Activated naive CD4-positive, alpha-beta T cell treated with anti-CD3 and anti-CD28 coated beads for 36 hours (primary cell): Measurements from ENCODE around the gene SPACA6. TPM values are rescaled to one million over a fixed set of nuclear protein-coding genes. Genes with fewer than 3 reads are reported as not detected.

Experiments
- CTCF ChIA-PET: fragments of 350-600 bp; sonication (Branson Sonifier 250); formaldehyde crosslinking; loops from one replicate; lab custom pipeline; 2021; ENCODE audit warnings: antibody characterized with exemption; lab: Charles Lee
- DNase-seq: peaks from one replicate; pipeline ENCODE4 v3.0.0-alpha.2; 2020
- H3K27ac Mint-ChIP-seq: one replicate; pipeline ENCODE4 v1.8.0; 2021; ENCODE audit warnings: mild to moderate bottlenecking, mixed read lengths
- H3K27me3 Mint-ChIP-seq: one replicate; pipeline ENCODE4 v1.8.0; 2021; ENCODE audit warnings: low read depth, mixed read lengths
- H3K36me3 Mint-ChIP-seq: one replicate; pipeline ENCODE4 v1.8.0; 2021; ENCODE audit warnings: low read depth, mixed read lengths
- H3K4me1 Mint-ChIP-seq: one replicate; pipeline ENCODE4 v1.8.0; 2021; ENCODE audit warnings: low read depth, mixed read lengths
- H3K4me3 Mint-ChIP-seq: one replicate; pipeline ENCODE4 v1.8.0; 2021; ENCODE audit warnings: mild to moderate bottlenecking, moderate library complexity, mixed read lengths
- H3K9me3 Mint-ChIP-seq: one replicate; pipeline ENCODE4 v1.8.0; 2021; ENCODE audit warnings: mixed read lengths
- intact Hi-C: fragments of 100-400 bp; cut with micrococcal nuclease; formaldehyde crosslinking; loops from one replicate; pipeline ENCODE4 v1.15.1; 2023
- total RNA-seq, 2 experiments: library from RNA; stranded (reverse); gene quantifications; one replicate each; pipeline ENCODE4 v1.2.3, GENCODE V29; 2021

SPACA6 gene
- total RNA-seq, 2 experiments from 2014 or later: 5.8 to 6.6 TPM

GRCh38 chr19:51711702-51712101, 18.6 kb downstream of the SPACA6 start:
- CTCF ChIA-PET: no interaction called here
- DNase-seq: no peak
- Mint-ChIP-seq H3K27me3 (no peaks in the 10 kb centered on the region), H3K4me3 (no peak overlapping the region), H3K9me3 (no peaks in the 10 kb centered on the region), H3K36me3 (peaks cover 6% of the 10 kb centered on the region), H3K27ac (no peak overlapping the region), H3K4me1 (no peaks in the 10 kb centered on the region)
- intact Hi-C loops: no loop called here

GRCh38 chr19:51712461-51713081, 19.4 kb downstream of the SPACA6 start:
- H3K27ac Mint-ChIP-seq: no peak overlapping the region
- DNase-seq: no peak
- H3K4me3 Mint-ChIP-seq: no peak overlapping the region
- intact Hi-C loops: no loop called here
- H3K4me1 Mint-ChIP-seq: no peaks in the 10 kb centered on the region
- CTCF ChIA-PET: no interaction called here
- H3K36me3 Mint-ChIP-seq: no peaks in the 10 kb centered on the region
- no peaks in the 10 kb centered on the region for H3K9me3 Mint-ChIP-seq
- H3K27me3 Mint-ChIP-seq: no peaks in the 10 kb centered on the region

- no peak overlapping the region for H3K4me3 Mint-ChIP-seq
- intact Hi-C loops: no loop called here
- no peak for DNase-seq
- no peaks in the 10 kb centered on the region for H3K9me3 Mint-ChIP-seq
- CTCF ChIA-PET: no interaction called here
- no peaks in the 10 kb centered on the region for H3K36me3 Mint-ChIP-seq
- no peaks in the 10 kb centered on the region for H3K4me1 Mint-ChIP-seq
- H3K27me3 Mint-ChIP-seq: peaks cover 5% of the 10 kb centered on the region
- H3K27ac Mint-ChIP-seq: no peak overlapping the region
These were observed 20.5 kb downstream of the SPACA6 start for GRCh38 chr19:51713319-51714285.

GRCh38 chr19:51714848-51715247, 21.7 kb downstream of the SPACA6 start:
- Mint-ChIP-seq H3K9me3 (no peaks in the 10 kb centered on the region), H3K27ac (no peak overlapping the region), H3K4me3 (no peak overlapping the region), H3K27me3 (peaks cover 13% of the 10 kb centered on the region), H3K4me1 (no peaks in the 10 kb centered on the region), H3K36me3 (peaks cover 2% of the 10 kb centered on the region)
- intact Hi-C loops: no loop called here
- no peak for DNase-seq
- CTCF ChIA-PET: no interaction called here

- CTCF ChIA-PET: no interaction called here
- peaks cover 2% of the 10 kb centered on the region for H3K36me3 Mint-ChIP-seq
- peaks cover 2% of the 10 kb centered on the region for H3K4me1 Mint-ChIP-seq
- peaks cover 19% of the 10 kb centered on the region for H3K27me3 Mint-ChIP-seq
- intact Hi-C loops: no loop called here
- no peak overlapping the region for H3K27ac Mint-ChIP-seq
- no peak for DNase-seq
- H3K9me3 Mint-ChIP-seq: no peaks in the 10 kb centered on the region
- H3K4me3 Mint-ChIP-seq: no peak overlapping the region
These were observed 22.7 kb downstream of the SPACA6 start for GRCh38 chr19:51715850-51716249.

GRCh38 chr19:51716925-51717324, 23.8 kb downstream of the SPACA6 start:
- DNase-seq: no peak
- CTCF ChIA-PET: no interaction called here
- no peak overlapping the region for H3K4me3 Mint-ChIP-seq
- peaks cover 2% of the 10 kb centered on the region for H3K36me3 Mint-ChIP-seq
- H3K9me3 Mint-ChIP-seq: no peaks in the 10 kb centered on the region
- intact Hi-C loops: no loop called here
- H3K27ac Mint-ChIP-seq: no peak overlapping the region
- peaks cover 22% of the 10 kb centered on the region for H3K27me3 Mint-ChIP-seq
- peaks cover 2% of the 10 kb centered on the region for H3K4me1 Mint-ChIP-seq

- Mint-ChIP-seq H3K27me3 (peaks cover 33% of the 10 kb centered on the region), H3K9me3 (no peaks in the 10 kb centered on the region), H3K4me1 (peaks cover 2% of the 10 kb centered on the region), H3K27ac (no peak overlapping the region), H3K4me3 (no peak overlapping the region), H3K36me3 (peaks cover 2% of the 10 kb centered on the region)
- CTCF ChIA-PET: no interaction called here
- intact Hi-C loops: no loop called here
- no peak for DNase-seq
These were observed 26.3 kb downstream of the SPACA6 start for GRCh38 chr19:51719251-51719988.

- CTCF ChIA-PET: no interaction called here
- Mint-ChIP-seq H3K4me1 (peaks cover 2% of the 10 kb centered on the region), H3K9me3 (no peaks in the 10 kb centered on the region), H3K27ac (no peak overlapping the region), H3K36me3 (peaks cover 2% of the 10 kb centered on the region), H3K27me3 (peaks cover 49% of the 10 kb centered on the region), H3K4me3 (no peak overlapping the region)
- intact Hi-C loops: no loop called here
- no peak for DNase-seq
These were observed 28.8 kb downstream of the SPACA6 start for GRCh38 chr19:51721905-51722304.

GRCh38 chr19:51722492-51722891, 29.4 kb downstream of the SPACA6 start:
- CTCF ChIA-PET: no interaction called here

GRCh38 chr19:51724543-51724942, 31.4 kb downstream of the SPACA6 start:
- Mint-ChIP-seq H3K36me3 (no peaks in the 10 kb centered on the region), H3K27me3 (peaks cover 50% of the 10 kb centered on the region), H3K27ac (no peak overlapping the region), H3K4me1 (peaks cover 2% of the 10 kb centered on the region), H3K9me3 (no peaks in the 10 kb centered on the region), H3K4me3 (no peak overlapping the region)
- intact Hi-C loops: no loop called here
- CTCF ChIA-PET: interaction anchor here (0.7 kb wide), 1 partner anchor 211 kb away, joined by 3 read pairs; no protein-coding TSS in a partner anchor
- DNase-seq: no peak

More at GRCh38 chr19:51722492-51722891, 29.4 kb downstream of the SPACA6 start:
- H3K27ac Mint-ChIP-seq: no peak overlapping the region
- H3K4me1 Mint-ChIP-seq: peaks cover 2% of the 10 kb centered on the region
- intact Hi-C loops: no loop called here
- no peaks in the 10 kb centered on the region for H3K9me3 Mint-ChIP-seq
- DNase-seq: no peak
- no peak overlapping the region for H3K4me3 Mint-ChIP-seq
- peaks cover 2% of the 10 kb centered on the region for H3K36me3 Mint-ChIP-seq
- H3K27me3 Mint-ChIP-seq: peaks cover 55% of the 10 kb centered on the region

GRCh38 chr19:51726049-51726448, 32.9 kb downstream of the SPACA6 start:
- DNase-seq: no peak
- no peaks in the 10 kb centered on the region for H3K36me3 Mint-ChIP-seq
- peaks cover 9% of the 10 kb centered on the region for H3K9me3 Mint-ChIP-seq
- CTCF ChIA-PET: no interaction called here
- peaks cover 42% of the 10 kb centered on the region for H3K27me3 Mint-ChIP-seq
- H3K27ac Mint-ChIP-seq: no peak overlapping the region
- H3K4me3 Mint-ChIP-seq: no peak overlapping the region
- intact Hi-C loops: no loop called here
- H3K4me1 Mint-ChIP-seq: no peaks in the 10 kb centered on the region

- DNase-seq: no peak
- Mint-ChIP-seq H3K4me3 (no peak overlapping the region), H3K9me3 (peaks cover 11% of the 10 kb centered on the region), H3K27ac (no peak overlapping the region), H3K36me3 (no peaks in the 10 kb centered on the region), H3K4me1 (no peaks in the 10 kb centered on the region), H3K27me3 (peaks cover 45% of the 10 kb centered on the region)
- CTCF ChIA-PET: no interaction called here
- intact Hi-C loops: no loop called here
These were observed 34.3 kb downstream of the SPACA6 start for GRCh38 chr19:51727349-51727880.
